GM18519 (cell line): Measurements from ENCODE around the gene H2AZ1.
A peak's percentile ranks its signal among the peaks of the same experiment; 100 is the strongest.

Experiments used
- ATAC-seq: cut with Tn5 transposase; IDR thresholded peaks from one replicate; pipeline ENCODE4 v1.9.1; 2021; ENCODE audit warnings: mild to moderate bottlenecking, moderate library complexity; ENCODE audit not compliant: unreplicated experiment, low FRiP score

The H2AZ1 gene

DNA sequence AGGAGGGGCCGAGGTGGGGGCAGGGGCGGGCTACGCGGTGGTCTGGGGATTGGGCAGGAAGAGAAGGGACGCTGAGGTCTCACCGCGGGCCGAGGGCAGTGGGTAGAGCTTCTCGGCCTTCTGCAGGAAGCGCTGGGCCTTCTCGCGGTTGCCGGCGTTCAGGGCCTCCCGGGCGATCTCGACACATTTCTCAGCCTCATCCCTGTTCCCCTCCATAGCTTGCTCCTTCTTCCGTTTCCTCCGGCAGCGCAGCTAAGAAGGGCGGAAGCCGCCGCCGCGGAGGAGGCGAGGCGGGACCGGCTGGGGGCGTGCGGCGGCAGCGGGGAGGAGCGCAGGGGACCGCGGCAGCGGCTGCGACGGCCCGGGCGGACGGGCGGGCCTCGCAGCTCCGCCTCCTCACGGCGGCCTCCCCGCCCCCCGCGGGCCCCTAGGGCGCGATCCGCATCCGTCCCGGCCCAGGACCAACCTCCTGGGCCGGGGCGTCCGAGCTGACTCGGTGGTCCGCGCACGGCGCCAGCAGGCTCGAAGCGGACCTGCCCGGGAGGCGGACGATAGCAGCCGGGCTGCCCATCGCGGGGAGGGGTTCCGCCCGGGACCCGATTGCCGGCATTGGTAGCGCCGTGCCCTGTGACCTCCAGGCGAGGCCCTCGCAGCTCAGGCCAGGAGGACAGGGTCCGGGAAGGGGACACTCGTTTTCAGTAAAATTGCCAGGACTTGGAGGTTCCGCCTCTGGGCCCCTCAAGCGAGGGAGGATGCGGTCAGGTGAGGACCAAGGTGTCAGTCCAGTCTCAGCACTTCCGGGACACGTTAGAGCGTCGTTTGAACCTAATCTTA is 3.5 kb downstream of the H2AZ1 start, which contains the start of gene DNAJB14:
Gene DNAJB14, minus strand, starts transcription at position 263 of the 834 bp plus-strand sequence. Its CDS starts 47 bp downstream, at position 216.
- peak; percentile 29 for ATAC-seq

- ATAC-seq: no peak
Observed at GRCh38 chr4:99945718-99946355, 4.2 kb downstream of the H2AZ1 start.

- no peak for ATAC-seq
Observed at GRCh38 chr4:99943904-99944437, 6.1 kb downstream of the H2AZ1 start.

GRCh38 chr4:99938243-99938753 is 11.8 kb downstream of the H2AZ1 start:
- ATAC-seq: no peak

DNA sequence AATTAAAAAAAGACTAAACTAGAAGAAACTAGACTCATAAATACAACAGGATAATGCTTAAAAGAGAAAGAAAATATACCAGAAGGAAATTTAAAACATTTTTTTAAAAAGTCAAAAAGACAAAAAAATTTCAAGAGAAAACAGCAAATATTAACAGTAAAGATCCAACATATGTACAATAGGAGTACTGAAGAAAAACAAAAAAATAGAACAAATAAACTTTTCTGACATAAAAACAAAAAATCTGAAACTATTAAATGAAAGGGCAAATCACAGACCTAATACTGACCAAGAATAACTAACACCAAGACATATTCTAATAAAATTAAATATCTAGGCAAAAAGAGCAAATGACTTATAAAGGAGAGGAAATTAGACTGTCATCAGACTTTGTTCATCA is 15.2 kb downstream of the H2AZ1 start:
- ATAC-seq: no peak

GRCh38 chr4:99927566-99927965 is 22.5 kb downstream of the H2AZ1 start:
- no peak for ATAC-seq

DNA sequence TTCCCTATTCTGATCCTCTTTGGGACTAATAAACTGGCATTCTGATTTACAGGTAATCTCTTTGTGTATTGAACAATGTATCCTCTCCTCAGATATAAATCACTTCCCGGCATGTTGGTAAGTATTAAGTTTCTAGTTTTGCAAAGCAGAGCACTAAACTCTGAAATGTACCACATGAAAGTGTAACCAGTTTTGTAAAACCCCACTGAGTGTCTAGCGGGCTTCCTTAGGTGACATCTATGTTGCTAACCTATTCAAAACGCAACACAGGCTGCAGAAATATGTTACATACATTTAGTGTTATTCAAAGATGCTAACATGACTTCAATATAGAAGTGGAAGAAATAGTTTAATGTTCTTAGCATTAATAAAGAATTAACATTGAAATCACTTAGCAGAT is 28.9 kb downstream of the H2AZ1 start:
- no peak for ATAC-seq

- no peak for ATAC-seq
Observed at GRCh38 chr4:99918656-99919055, 31.4 kb downstream of the H2AZ1 start.

DNA sequence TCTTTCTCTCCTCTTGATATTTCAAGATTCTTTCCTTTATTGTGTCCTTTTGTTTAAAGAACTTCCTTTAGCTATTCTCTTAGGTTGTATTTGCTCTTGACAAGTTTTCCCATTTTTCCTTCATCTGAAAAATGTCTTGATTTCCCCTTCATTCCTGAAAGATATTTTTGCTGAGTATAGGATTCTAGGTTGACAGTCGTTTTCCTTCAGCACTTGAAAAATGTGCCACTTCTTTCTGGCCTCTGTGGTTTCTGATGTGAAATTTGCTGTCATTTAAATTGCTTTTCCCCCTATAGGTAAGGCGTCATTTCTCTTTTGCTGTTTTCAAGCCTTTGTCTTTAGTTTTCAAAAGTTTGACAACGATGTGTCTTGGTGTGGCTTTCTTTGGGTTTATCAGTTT is 32.5 kb downstream of the H2AZ1 start:
- ATAC-seq: no peak

DNA sequence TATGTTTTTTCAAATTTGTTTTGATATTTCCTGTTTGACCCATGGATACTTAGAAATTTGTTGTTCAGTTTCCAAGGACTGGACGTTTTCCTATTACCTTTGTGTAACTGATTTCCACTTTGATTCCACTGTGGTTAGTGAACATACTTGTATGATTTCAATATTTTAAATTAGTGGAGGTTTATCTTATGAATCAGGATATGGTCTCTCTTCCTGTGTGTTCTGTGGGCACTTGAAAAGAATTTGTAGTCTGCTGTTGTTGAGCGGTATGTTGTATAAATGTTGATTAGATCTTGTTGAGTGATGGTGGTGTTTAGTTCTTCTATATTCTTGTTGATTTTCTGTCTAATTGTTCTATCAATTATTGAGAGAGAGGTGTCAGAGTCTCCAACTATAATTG is 34.6 kb downstream of the H2AZ1 start:
- no peak for ATAC-seq
